ENCODE results near the gene GNMT.

DNA sequence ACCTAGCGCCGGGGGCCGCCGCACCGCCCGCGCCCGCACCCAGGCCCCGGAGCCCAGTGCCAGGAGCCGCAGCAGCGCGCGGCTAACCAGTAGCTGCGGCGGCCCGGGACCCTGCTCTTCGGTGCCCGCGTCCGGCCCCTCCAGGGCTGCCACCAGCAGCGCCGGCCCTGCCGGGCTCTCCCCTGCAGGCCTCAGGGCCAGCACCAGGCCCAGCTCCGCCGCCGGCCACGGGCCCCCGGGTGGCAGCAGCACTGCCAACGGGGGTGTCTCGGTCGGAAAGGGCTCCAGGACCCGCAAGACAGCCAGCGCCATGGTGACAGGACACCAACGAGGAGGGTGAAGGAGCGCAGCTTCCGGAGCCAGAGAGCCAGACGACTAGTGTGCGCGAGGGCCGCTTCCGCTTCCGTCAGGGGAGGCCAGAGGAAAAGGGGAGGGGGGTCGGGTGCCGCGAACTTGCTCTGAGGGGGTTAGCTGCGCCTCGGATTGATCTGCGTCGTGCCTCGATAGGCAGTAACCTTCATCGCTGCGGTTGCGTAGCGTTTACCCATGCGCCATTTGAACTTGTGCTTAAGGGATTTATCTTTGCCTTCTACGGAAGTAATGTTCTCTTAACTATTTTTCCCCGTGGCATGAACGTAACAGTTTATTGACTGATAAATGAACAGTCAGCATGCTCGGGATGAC, 18.4 kb downstream of the GNMT start, which contains the start of gene PEX6:
- TF ChIP-seq, protein P1, sequence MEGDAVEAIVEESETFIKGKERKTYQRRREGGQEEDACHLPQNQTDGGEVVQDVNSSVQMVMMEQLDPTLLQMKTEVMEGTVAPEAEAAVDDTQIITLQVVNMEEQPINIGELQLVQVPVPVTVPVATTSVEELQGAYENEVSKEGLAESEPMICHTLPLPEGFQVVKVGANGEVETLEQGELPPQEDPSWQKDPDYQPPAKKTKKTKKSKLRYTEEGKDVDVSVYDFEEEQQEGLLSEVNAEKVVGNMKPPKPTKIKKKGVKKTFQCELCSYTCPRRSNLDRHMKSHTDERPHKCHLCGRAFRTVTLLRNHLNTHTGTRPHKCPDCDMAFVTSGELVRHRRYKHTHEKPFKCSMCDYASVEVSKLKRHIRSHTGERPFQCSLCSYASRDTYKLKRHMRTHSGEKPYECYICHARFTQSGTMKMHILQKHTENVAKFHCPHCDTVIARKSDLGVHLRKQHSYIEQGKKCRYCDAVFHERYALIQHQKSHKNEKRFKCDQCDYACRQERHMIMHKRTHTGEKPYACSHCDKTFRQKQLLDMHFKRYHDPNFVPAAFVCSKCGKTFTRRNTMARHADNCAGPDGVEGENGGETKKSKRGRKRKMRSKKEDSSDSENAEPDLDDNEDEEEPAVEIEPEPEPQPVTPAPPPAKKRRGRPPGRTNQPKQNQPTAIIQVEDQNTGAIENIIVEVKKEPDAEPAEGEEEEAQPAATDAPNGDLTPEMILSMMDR (IDR thresholded peaks at IDR 0.05; ENCODE audit: low read depth, low read length, poor library complexity, severe bottlenecking) = no peak
- no peak for TF ChIP-seq EZH2phosphoT487 (IDR thresholded peaks at IDR 0.05; ENCODE audit: borderline replicate concordance, low read length)
